HG02588 (cell line): Measurements from ENCODE around the gene SPTB.

ENCODE experiments used
- ATAC-seq: cut with Tn5 transposase; IDR thresholded peaks from one replicate; pipeline ENCODE4 v1.9.1; 2021; ENCODE audit warnings: mild to moderate bottlenecking, moderate library complexity; ENCODE audit not compliant: unreplicated experiment

SPTB gene

DNA sequence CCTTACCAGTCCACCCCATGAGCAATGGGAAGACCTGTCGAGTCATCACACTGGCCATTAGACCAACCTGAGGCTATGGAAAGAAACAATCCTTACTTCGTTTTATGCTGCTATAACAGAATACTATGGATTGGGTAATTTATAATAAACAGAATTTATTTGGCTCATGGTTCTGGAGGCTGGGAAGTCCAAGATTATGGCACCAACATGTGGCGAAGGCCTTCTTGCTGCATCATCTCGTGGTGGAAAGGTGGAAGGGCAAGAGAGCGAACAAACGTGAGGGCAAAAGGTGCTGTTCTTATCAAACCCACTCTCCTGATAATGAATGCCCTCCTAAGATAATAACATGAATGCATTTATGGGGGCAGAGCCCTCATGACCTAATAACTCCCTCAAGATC lies 9.6 kb upstream of the SPTB start:
- no peak for ATAC-seq

GRCh38 chr14:64885559-64885958 lies 5.9 kb upstream of the SPTB start:
- ATAC-seq: no peak

GRCh38 chr14:64880221-64881121 lies 764 bp upstream of the SPTB start:
- peak; percentile 52 for ATAC-seq

DNA sequence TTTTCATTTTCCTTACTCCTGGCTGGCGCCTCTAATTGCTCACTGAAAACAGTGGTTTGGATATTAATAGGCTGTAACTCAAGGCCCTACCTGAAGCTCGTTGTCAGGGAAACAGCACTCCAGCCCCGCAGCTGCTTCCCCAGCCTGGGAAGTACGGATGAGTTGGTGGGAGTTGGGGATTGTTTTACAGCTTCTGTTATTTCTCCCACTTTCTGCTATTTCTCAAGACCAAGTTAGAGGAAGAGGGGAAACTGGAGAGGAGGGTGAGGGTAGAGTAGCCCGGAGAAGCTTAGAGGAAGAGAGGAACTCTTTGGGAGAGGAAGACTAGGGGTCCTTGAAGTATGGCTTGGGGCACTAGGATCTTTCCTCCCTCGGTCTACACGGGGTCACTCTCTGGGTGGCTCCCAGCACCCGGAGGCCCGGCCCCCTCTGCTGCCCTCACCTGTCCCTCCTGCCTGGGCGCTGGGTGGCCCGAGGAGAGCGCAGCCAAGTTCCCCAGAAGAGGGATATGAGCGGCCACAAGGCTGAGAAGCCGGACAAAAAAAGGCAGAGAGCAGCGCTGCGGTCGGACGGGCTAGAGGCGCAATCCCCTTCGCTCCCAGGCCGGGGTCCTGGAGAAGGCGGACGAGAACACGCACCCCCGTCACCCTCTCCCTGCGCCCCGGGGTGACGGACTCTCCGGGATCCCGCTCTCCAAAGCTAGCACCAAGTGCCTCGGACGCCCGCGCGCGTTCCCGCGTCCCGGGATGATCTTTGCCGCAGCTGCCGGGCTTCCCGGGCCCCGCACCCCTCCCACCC lies 671 bp downstream of the SPTB start:
- peak; percentile 11 for ATAC-seq

DNA sequence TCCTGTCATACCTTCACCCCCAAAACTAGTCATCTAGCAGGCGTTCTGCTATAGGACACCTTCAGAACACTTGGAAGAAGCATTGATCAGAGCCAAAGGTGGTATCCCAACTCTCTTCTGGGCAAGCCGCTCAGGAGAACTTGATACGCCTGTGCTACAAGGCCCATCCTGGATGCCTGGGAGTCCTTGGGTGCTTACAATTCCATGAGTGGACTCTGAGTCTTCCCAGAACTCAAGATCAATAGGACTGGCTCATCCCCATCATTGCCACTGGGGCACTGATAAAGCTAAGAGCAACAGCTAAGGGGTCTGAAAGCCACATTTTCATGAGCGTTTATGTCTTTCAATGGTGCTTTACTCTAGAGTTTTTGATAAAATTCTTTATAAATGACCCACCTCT lies 1.9 kb downstream of the SPTB start:
- no peak for ATAC-seq

- ATAC-seq: no peak
Observed at GRCh38 chr14:64875350-64875749, 4.4 kb downstream of the SPTB start.

DNA sequence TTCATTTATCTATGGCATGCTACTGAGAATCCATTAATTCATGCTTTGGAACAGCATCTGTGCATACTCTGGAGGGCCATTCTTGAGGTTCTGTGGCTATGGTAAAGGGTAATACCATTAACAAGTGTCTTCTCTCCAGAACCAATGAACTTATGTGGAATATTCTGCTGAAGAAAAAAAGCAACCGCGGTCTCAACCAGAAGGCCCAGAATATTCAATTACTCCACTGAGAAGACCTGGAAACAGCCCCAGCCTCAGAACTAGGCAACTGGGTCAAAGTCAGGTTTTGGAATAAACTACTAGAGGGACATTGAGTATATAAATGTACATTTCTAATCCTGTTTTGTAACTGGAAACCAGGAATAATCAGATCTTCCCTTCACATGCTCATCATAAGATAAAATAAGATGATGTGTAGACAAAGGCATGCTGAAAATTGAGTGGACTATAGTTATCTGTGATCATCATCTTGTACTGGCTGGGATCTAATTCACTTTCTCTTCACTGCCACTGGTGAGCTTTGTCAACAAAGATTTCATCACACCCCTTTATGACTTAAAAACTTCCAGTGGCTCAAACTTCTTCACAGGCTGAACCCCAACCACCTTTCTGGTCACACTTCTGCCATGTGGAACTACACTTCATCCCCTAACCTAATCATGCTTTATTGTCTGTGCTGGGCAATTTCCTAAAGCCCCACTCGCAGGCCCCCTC lies 6.0 kb downstream of the SPTB start:
- ATAC-seq: no peak

DNA sequence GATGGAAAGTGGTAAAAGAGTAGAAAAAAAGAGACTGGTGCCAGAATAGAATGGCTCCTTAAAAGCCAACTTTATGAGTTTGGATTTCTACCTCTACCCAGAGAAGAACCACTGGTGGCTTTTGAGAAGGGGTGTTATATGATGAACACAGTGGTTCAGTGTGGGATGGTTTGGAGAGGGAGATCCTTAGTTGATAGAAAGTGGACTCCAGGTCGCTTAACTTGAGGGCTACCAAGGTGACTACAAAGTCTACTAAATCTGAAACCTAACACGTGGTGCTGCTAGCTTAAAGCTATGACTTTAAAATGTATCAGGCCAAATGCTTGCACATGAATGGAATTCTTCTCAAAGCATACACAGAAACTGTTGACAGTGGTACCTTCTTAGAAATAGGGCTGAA lies 8.4 kb downstream of the SPTB start:
- ATAC-seq: no peak

- ATAC-seq: no peak
Observed at GRCh38 chr14:64870160-64870559, 9.5 kb downstream of the SPTB start.

GRCh38 chr14:64868841-64869240 lies 10.9 kb downstream of the SPTB start:
- no peak for ATAC-seq

DNA sequence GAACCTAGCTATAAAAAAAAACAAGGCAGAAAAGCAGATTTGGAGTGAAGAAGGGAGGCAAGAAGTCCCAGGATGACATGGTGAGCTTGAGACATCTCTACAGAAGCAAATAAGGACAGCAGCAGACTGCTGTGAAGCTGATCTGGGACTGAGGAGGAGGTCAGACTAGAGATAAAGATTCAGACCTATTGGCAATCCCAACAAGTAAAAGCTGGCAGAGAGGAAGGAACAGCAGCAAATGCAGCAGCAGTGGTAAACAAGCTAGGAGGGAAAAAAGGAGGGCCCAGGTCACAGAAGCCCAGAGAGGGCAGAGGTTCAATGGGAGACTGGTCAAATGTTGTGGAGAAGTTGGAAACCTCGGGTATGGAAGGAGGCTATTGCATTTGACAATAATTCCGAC lies 11.3 kb downstream of the SPTB start:
- ATAC-seq: no peak

DNA sequence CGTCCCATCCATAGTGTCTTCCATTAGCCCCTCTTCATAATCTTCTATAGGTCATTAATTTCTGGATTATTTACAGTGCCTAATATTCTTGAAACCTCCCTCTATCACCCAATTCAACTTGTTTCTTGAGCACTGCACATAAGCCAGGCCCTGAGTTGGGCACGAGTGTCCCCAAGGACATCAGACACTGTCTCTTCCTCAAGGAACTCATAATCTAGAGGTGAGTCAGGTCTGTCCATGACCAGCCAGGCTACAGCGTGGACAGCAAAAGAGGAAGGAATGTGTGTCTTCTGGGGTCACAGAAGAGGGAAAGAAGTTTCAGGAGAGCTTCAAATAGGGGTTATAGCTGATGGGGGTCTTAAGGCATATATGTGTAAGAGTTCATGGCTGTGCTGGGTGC lies 12.5 kb downstream of the SPTB start:
- ATAC-seq: no peak

- ATAC-seq: no peak
Observed at GRCh38 chr14:64865992-64866391, 13.7 kb downstream of the SPTB start.

GRCh38 chr14:64865109-64865508 lies 14.6 kb downstream of the SPTB start:
- ATAC-seq: no peak

- ATAC-seq: no peak
Observed at GRCh38 chr14:64864258-64864657, 15.4 kb downstream of the SPTB start.

- no peak for ATAC-seq
Observed at GRCh38 chr14:64861916-64862315, 17.8 kb downstream of the SPTB start.

DNA sequence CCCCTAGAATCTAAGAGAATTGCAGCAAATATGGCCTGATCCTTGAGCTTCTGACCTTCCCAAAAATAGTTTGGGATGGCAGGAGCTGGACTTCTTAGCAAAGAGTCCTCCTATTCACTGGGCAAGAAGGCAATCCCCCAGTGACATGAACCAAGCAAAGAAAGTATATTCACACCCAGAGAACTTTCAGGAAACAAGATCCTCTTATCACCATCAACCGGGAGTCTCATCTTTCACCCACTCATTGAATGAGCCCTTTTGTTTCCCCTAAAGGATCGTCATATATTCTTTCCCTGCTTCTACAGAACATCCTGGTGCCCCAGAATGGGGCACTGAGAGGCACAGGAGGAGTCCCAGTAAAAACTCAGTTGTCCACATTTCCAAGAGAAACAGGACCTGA lies 19.7 kb downstream of the SPTB start:
- no peak for ATAC-seq

GRCh38 chr14:64857979-64858744 lies 21.5 kb downstream of the SPTB start:
- no peak for ATAC-seq

- ATAC-seq: no peak
Observed at GRCh38 chr14:64856529-64857445, 22.9 kb downstream of the SPTB start.
